ENCODE data around the gene TEDDM1.

DNA sequence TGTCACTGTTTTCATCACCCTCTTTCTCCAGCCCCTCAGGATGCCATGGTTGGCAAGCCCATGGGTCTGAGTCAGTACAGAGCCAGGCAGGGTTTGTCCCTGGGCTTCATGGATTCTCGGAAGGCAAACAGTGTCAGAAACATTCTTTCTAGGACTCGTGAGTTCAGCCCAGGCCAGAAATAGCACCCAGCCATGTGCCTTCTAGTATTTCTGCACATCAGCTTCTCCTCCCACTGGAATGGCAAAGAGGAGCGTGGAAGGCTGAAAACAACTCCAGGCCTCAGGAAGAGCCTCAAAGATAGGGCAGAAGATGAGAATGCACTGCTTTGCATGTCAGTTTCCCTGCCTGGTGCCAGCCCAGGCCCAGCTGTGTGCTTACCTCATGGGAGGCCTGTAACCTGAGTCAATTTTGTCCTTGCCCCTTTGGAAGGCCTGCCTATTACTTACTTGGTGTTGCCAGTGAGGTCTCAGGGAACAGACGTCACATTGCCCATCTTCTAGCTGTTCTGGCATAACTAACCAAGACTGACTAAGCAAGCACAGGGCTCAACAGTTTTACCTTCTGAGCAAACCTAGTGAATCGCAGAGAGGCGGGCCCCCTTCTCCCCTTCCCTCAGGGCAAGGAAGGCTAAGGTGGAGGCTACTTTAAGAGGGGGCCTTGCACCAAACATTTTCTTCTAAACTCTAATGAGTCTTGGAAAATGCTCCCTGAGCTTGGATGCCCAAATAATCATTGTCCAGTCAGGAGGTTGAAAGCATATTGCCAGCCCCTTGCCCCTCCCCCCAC lies 51.3 kb downstream of the TEDDM1 start:
- TF ChIP-seq YY1 (IDR thresholded peaks at IDR 0.05; ENCODE audit: insufficient read depth, insufficient read length) (no peak), ZNF274 (IDR thresholded peaks at IDR 0.05; ENCODE audit: low read depth, low read length) (no peak)
